Caco-2 (cell line): ENCODE measurements around the gene DTX1. TPM values are rescaled to one million over a fixed set of nuclear protein-coding genes. Genes with fewer than 3 reads are reported as not detected.

Experiments used
- BruUV-seq: library from RNA; stranded (reverse); fragments of 400-500 nt; replicated peaks from 2 replicates; lab custom pipeline; 2021; lab: Mats Ljungman, UMichigan
- CTCF ChIA-PET: fragments of 300-600 bp; sonication (Branson Sonifier 250); formaldehyde crosslinking; loops from one replicate; lab custom pipeline; 2022; ENCODE audit warnings: antibody characterized with exemption; lab: Charles Lee
- POLR2A ChIA-PET: fragments of 300-600 bp; sonication (Branson Sonifier 250); formaldehyde crosslinking; loops from one replicate; lab custom pipeline; 2022; ENCODE audit warnings: antibody characterized with exemption; lab: Charles Lee
- DNase-seq, 2 experiments: peaks; one replicate each; pipeline versions ENCODE4 v3.0.0 to v3.0.0-alpha.2; 2020 to 2022
- H3K27me3 ChIP-seq: replicated peaks from 2 replicates; pipeline ENCODE4 v1.6.0; 2011; ENCODE audit warnings: low read length; ENCODE audit not compliant: control insufficient read depth, insufficient read depth
- H3K36me3 ChIP-seq: 2 replicates; pipeline ENCODE4 v1.5.1; 2011; ENCODE audit warnings: low read length; ENCODE audit not compliant: control insufficient read depth, insufficient read depth
- H3K4me1 ChIP-seq: fragments of 250-450 bp; sonication (Bioruptor Pico); 2 replicates; pipeline ENCODE4 v1.5.1; 2020; ENCODE audit warnings: mild to moderate bottlenecking
- H3K4me3 ChIP-seq: 2 replicates; pipeline ENCODE4 v1.5.1; 2011; ENCODE audit warnings: low read depth, mild to moderate bottlenecking, control low read depth, low read length
- H3K9me3 ChIP-seq: fragments of 250-450 bp; sonication (Bioruptor Pico); 2 replicates; pipeline ENCODE4 v1.5.1; 2020; ENCODE audit warnings: mild to moderate bottlenecking, moderate library complexity
- H3K27ac Mint-ChIP-seq: one replicate; pipeline ENCODE4 v1.8.0; 2022; ENCODE audit warnings: mixed read lengths; ENCODE audit not compliant: unreplicated experiment
- H3K27me3 Mint-ChIP-seq: one replicate; pipeline ENCODE4 v1.8.0; 2022; ENCODE audit warnings: mixed read lengths; ENCODE audit not compliant: insufficient read depth, unreplicated experiment
- H3K36me3 Mint-ChIP-seq: one replicate; pipeline ENCODE4 v1.8.0; 2022; ENCODE audit warnings: mild to moderate bottlenecking, mixed read lengths; ENCODE audit not compliant: insufficient read depth, unreplicated experiment
- H3K4me1 Mint-ChIP-seq: one replicate; pipeline ENCODE4 v1.8.0; 2022; ENCODE audit warnings: low read depth, mixed read lengths; ENCODE audit not compliant: unreplicated experiment
- H3K4me3 Mint-ChIP-seq: one replicate; pipeline ENCODE4 v1.8.0; 2022; ENCODE audit warnings: mild to moderate bottlenecking, moderate library complexity, mixed read lengths; ENCODE audit not compliant: unreplicated experiment
- H3K9me3 Mint-ChIP-seq: one replicate; pipeline ENCODE4 v1.8.0; 2022; ENCODE audit warnings: mixed read lengths; ENCODE audit not compliant: unreplicated experiment
- intact Hi-C: fragments of 100-400 bp; cut with micrococcal nuclease; formaldehyde crosslinking; loops from one replicate; pipeline ENCODE4 v1.10.0; 2022; ENCODE audit not compliant: unreplicated experiment
- total RNA-seq: library from RNA; stranded (reverse); gene quantifications from 2 replicates; pipeline ENCODE4 v1.2.3, GENCODE V29; 2022
- TF ChIP-seq, protein P1 (sequence below), 2 experiments: fragments of 200-600 bp in 1 of 2; IDR thresholded peaks; 1 replicate in 1 of 2; 2 replicates in 1 of 2; pipeline versions ENCODE4 v1.5.1 to v1.8.0; 2011 to 2022; ENCODE audit warnings: antibody characterized with exemption in 1 of 2, control low read depth in 1 of 2, inconsistent platforms in 1 of 2, low read depth in 1 of 2, low read length in 1 of 2, mild to moderate bottlenecking in 1 of 2, moderate library complexity in 1 of 2; ENCODE audit not compliant: insufficient read depth in 1 of 2, severe bottlenecking in 1 of 2, unreplicated experiment in 1 of 2

Gene DTX1
- total RNA-seq, 1 experiment from 2014 or later: not detected

GRCh38 chr12:113021500-113021899, 35.0 kb upstream of the DTX1 start:
- Histone ChIP-seq H3K27me3 (no peaks in the 10 kb centered on the region), H3K36me3 (no peaks in the 10 kb centered on the region), H3K9me3 (no peaks in the 10 kb centered on the region), H3K4me1 (no peaks in the 10 kb centered on the region), H3K4me3 (no peak overlapping the region)
- Mint-ChIP-seq H3K27me3 (peaks cover 21% of the 10 kb centered on the region), H3K36me3 (no peaks in the 10 kb centered on the region), H3K27ac (no peak overlapping the region), H3K9me3 (no peaks in the 10 kb centered on the region), H3K4me1 (no peaks in the 10 kb centered on the region), H3K4me3 (no peak overlapping the region)
- TF ChIP-seq, protein P1, sequence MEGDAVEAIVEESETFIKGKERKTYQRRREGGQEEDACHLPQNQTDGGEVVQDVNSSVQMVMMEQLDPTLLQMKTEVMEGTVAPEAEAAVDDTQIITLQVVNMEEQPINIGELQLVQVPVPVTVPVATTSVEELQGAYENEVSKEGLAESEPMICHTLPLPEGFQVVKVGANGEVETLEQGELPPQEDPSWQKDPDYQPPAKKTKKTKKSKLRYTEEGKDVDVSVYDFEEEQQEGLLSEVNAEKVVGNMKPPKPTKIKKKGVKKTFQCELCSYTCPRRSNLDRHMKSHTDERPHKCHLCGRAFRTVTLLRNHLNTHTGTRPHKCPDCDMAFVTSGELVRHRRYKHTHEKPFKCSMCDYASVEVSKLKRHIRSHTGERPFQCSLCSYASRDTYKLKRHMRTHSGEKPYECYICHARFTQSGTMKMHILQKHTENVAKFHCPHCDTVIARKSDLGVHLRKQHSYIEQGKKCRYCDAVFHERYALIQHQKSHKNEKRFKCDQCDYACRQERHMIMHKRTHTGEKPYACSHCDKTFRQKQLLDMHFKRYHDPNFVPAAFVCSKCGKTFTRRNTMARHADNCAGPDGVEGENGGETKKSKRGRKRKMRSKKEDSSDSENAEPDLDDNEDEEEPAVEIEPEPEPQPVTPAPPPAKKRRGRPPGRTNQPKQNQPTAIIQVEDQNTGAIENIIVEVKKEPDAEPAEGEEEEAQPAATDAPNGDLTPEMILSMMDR (IDR thresholded peaks at IDR 0.05; ENCODE audit: insufficient read depth in 1 of 2, low read depth in 1 of 2, low read length in 1 of 2, severe bottlenecking in 1 of 2, unreplicated experiment in 1 of 2): no peak
- intact Hi-C loops: no loop called here
- DNase-seq: no peak
- no TSS peak for BruUV-seq
- POLR2A ChIA-PET: no interaction called here
- CTCF ChIA-PET: interaction anchor here (3.1 kb wide), 1 partner anchor 29 kb away, joined by 10 read pairs; no protein-coding TSS in a partner anchor

GRCh38 chr12:113022563-113023297, 33.8 kb upstream of the DTX1 start:
- no peak for DNase-seq
- ChIA-PET POLR2A (no interaction called here), CTCF (interaction anchor here (3.1 kb wide), 1 partner anchor 30 kb away, joined by 10 read pairs; no protein-coding TSS in a partner anchor)
- H3K36me3 ChIP-seq: no peaks in the 10 kb centered on the region
- no peaks in the 10 kb centered on the region for H3K27me3 ChIP-seq
- no peak overlapping the region for H3K4me3 Mint-ChIP-seq
- intact Hi-C loops: no loop called here
- no peak overlapping the region for H3K4me3 ChIP-seq
- H3K4me1 Mint-ChIP-seq: no peaks in the 10 kb centered on the region
- H3K9me3 Mint-ChIP-seq: no peaks in the 10 kb centered on the region
- TF ChIP-seq, protein P1 (IDR thresholded peaks at IDR 0.05; ENCODE audit: insufficient read depth in 1 of 2, low read depth in 1 of 2, low read length in 1 of 2, severe bottlenecking in 1 of 2, unreplicated experiment in 1 of 2): no peak
- peaks cover 17% of the 10 kb centered on the region for H3K27me3 Mint-ChIP-seq
- BruUV-seq: no TSS peak
- no peaks in the 10 kb centered on the region for H3K4me1 ChIP-seq
- H3K36me3 Mint-ChIP-seq: no peaks in the 10 kb centered on the region
- H3K9me3 ChIP-seq: no peaks in the 10 kb centered on the region
- H3K27ac Mint-ChIP-seq: no peak overlapping the region

DNA sequence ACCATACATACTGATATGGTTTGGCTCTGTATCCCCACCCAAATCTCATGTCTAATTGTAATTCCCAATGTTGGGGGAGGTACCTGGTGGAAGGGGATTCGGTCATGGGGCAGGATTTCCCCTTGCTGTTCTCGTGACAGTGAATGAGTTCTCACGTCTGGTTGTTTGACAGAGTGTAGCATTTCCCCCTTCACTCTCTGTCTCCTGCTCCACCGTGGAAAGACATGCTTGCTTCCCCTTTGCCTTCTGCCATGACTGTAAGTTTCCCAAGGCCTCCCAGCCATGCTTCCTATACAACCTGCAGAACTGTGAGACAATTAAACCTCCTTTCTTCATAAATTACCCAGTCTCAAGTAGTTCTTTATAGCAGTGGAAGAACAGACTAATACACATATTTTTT, 28.8 kb upstream of the DTX1 start:
- Histone ChIP-seq H3K27me3 (no peaks in the 10 kb centered on the region), H3K4me1 (no peaks in the 10 kb centered on the region), H3K9me3 (no peaks in the 10 kb centered on the region), H3K4me3 (no peak overlapping the region), H3K36me3 (no peaks in the 10 kb centered on the region)
- H3K4me1 Mint-ChIP-seq: no peaks in the 10 kb centered on the region
- H3K9me3 Mint-ChIP-seq: no peaks in the 10 kb centered on the region
- TF ChIP-seq, protein P1 (IDR thresholded peaks at IDR 0.05; ENCODE audit: insufficient read depth in 1 of 2, low read depth in 1 of 2, low read length in 1 of 2, severe bottlenecking in 1 of 2, unreplicated experiment in 1 of 2): no peak
- ChIA-PET CTCF (no interaction called here), POLR2A (no interaction called here)
- no TSS peak for BruUV-seq
- no peaks in the 10 kb centered on the region for H3K36me3 Mint-ChIP-seq
- H3K4me3 Mint-ChIP-seq: no peak overlapping the region
- peaks cover 13% of the 10 kb centered on the region for H3K27me3 Mint-ChIP-seq
- no peak for DNase-seq
- no peak overlapping the region for H3K27ac Mint-ChIP-seq
- intact Hi-C loops: no loop called here
